ENCODE measurements around the gene DYNLL2.
"Not testable (repeated sequence)": the region's sequence is repeated elsewhere in the genome, so short reads cannot be mapped to it uniquely, and the experiment has no call there.

Gene DYNLL2

GRCh38 chr17:58101898-58102297 is 18.7 kb downstream of the DYNLL2 start:
- not testable (repeated sequence) for DNase-seq (ENCODE audit: low read depth in 3 of 3)

GRCh38 chr17:58105093-58105492 is 21.9 kb downstream of the DYNLL2 start:
- DNase-seq (ENCODE audit: low read depth in 3 of 3) = no peak

GRCh38 chr17:58107306-58107705 is 24.1 kb downstream of the DYNLL2 start:
- DNase-seq (ENCODE audit: low read depth in 3 of 3) = no peak

- DNase-seq (ENCODE audit: low read depth in 3 of 3) = no peak
These were observed 26.0 kb downstream of the DYNLL2 start for GRCh38 chr17:58109197-58109596.

- no peak for DNase-seq (ENCODE audit: low read depth in 3 of 3)
These were observed 26.8 kb downstream of the DYNLL2 start for GRCh38 chr17:58110012-58110411.

GRCh38 chr17:58111676-58112075 is 28.5 kb downstream of the DYNLL2 start:
- no peak for DNase-seq (ENCODE audit: low read depth in 3 of 3)

- DNase-seq (ENCODE audit: low read depth in 3 of 3) = peak; percentile 72 to 82 (median 81)
These were observed 29.9 kb downstream of the DYNLL2 start for GRCh38 chr17:58112970-58113631.

- DNase-seq (ENCODE audit: low read depth in 3 of 3) = no peak
These were observed 30.7 kb downstream of the DYNLL2 start for GRCh38 chr17:58113947-58114346.

GRCh38 chr17:58117382-58117781 is 34.2 kb downstream of the DYNLL2 start:
- no peak for DNase-seq (ENCODE audit: low read depth in 3 of 3)

- no peak for DNase-seq (ENCODE audit: low read depth in 3 of 3)
These were observed 36.3 kb downstream of the DYNLL2 start for GRCh38 chr17:58119491-58119890.

- peak in 2 of 3 donors; percentile 21 to 27 for DNase-seq (ENCODE audit: low read depth in 3 of 3)
These were observed 37.1 kb downstream of the DYNLL2 start for GRCh38 chr17:58120195-58120822.

GRCh38 chr17:58121925-58122324 is 38.7 kb downstream of the DYNLL2 start:
- DNase-seq (ENCODE audit: low read depth in 3 of 3) = no peak

GRCh38 chr17:58127846-58128245 is 44.6 kb downstream of the DYNLL2 start:
- no peak for DNase-seq (ENCODE audit: low read depth in 3 of 3)

GRCh38 chr17:58132697-58133096 is 49.5 kb downstream of the DYNLL2 start:
- DNase-seq (ENCODE audit: low read depth in 3 of 3) = not testable (repeated sequence)

GRCh38 chr17:58136669-58137279 is 53.6 kb downstream of the DYNLL2 start:
- no peak for DNase-seq (ENCODE audit: low read depth in 3 of 3)

GRCh38 chr17:58141505-58141904 is 58.3 kb downstream of the DYNLL2 start:
- DNase-seq (ENCODE audit: low read depth in 3 of 3) = no peak

GRCh38 chr17:58143335-58143734 is 60.1 kb downstream of the DYNLL2 start:
- DNase-seq (ENCODE audit: low read depth in 3 of 3) = not testable (repeated sequence)

- DNase-seq (ENCODE audit: low read depth in 3 of 3) = no peak
These were observed 61.6 kb downstream of the DYNLL2 start for GRCh38 chr17:58144801-58145200.

All from stimulated activated CD4-positive, alpha-beta T cell treated with anti-CD3 and anti-CD28 coated beads, TNF-alpha, amount 100 ng/mL, for 48 hours (primary cell).